ENCODE measurements around the gene CCDC6. TPM values are rescaled to one million over a fixed set of nuclear protein-coding genes. Genes with fewer than 3 reads are reported as not detected.

Gene CCDC6
- total RNA-seq, 1 donor from 2014 or later: 50.6 TPM

- H3K27ac ChIP-seq: peak overlapping the region; percentile 92
Measured at GRCh38 chr10:59905066-59905730, 1.2 kb downstream of the CCDC6 start.

DNA sequence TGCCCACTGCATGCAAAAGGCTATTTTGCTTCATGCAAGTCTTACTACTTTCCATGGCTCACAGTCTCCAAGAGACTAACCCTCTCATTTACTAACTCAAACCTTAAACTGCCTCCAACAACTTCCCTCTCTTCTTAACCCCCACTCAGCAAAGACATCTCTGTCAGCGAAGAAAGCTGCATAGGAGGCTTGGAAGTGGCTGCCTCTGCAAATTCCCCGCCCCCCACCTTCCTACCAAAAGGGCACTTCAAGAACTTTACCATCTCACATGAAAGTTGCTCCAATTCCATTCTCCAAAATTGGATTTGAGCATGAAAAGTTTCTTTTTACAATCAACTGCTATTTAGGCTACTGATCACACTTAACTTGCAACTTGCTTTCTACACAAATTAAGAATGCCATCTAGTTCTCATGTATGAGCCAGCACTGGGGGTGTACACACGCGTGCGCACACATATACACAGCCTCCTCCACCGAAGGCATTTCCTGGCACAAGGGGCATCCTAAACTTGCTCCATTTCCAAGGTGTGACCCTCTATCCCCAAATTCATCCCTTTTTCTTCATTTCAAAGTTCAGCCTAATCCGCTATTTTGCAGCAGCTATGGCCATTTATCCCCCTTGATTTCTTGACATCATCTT lies 1.8 kb downstream of the CCDC6 start:
- Histone ChIP-seq H3K4me1 (peaks cover 50% of the 10 kb centered on the region), H3K36me3 (no peaks in the 10 kb centered on the region), H3K27me3 (ENCODE audit: low read depth) (no peaks in the 10 kb centered on the region), H3K27ac (peak overlapping the region; percentile 92), H3K9me3 (no peaks in the 10 kb centered on the region), H3K4me3 (peak overlapping the region; percentile 97)
- ATAC-seq: no peak
- DNase-seq: no peak
- intact Hi-C loops (cut with DNase I): no loop called here
- TF ChIP-seq, protein P1, sequence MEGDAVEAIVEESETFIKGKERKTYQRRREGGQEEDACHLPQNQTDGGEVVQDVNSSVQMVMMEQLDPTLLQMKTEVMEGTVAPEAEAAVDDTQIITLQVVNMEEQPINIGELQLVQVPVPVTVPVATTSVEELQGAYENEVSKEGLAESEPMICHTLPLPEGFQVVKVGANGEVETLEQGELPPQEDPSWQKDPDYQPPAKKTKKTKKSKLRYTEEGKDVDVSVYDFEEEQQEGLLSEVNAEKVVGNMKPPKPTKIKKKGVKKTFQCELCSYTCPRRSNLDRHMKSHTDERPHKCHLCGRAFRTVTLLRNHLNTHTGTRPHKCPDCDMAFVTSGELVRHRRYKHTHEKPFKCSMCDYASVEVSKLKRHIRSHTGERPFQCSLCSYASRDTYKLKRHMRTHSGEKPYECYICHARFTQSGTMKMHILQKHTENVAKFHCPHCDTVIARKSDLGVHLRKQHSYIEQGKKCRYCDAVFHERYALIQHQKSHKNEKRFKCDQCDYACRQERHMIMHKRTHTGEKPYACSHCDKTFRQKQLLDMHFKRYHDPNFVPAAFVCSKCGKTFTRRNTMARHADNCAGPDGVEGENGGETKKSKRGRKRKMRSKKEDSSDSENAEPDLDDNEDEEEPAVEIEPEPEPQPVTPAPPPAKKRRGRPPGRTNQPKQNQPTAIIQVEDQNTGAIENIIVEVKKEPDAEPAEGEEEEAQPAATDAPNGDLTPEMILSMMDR (IDR thresholded peaks at IDR 0.05): no peak

More at GRCh38 chr10:59905066-59905730, 1.2 kb downstream of the CCDC6 start:
- peaks cover 43% of the 10 kb centered on the region for H3K4me1 ChIP-seq
- DNase-seq (peak; percentile 56), ATAC-seq (peak; percentile 32 to 35)
- no peaks in the 10 kb centered on the region for H3K9me3 ChIP-seq
- intact Hi-C loops (cut with DNase I): no loop called here
- H3K4me3 ChIP-seq: peak overlapping the region; percentile 97
- TF ChIP-seq, protein P1 (IDR thresholded peaks at IDR 0.05): no peak
- no peaks in the 10 kb centered on the region for H3K36me3 ChIP-seq
- H3K27me3 ChIP-seq (ENCODE audit: low read depth): no peaks in the 10 kb centered on the region

DNA sequence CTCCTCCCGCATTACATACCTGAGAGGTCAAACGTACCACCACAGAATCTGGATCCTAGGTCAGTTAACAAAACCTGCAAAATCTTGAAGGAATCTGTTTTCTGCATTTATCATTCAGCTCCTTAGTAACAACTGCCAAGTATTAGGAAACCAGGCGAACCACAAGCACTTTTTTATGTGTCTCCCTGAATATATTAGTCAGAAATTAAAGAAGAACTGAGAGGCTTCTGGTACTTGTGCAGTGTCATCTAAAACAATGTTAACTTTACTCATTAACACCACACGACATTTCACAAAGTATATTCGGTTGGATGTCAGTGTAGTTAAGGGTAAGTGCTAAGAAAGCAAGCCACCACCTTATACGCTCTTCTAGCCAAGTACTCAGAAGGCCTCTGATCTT lies 2.5 kb downstream of the CCDC6 start:
- Histone ChIP-seq H3K4me1 (peaks cover 56% of the 10 kb centered on the region), H3K27me3 (ENCODE audit: low read depth) (no peaks in the 10 kb centered on the region), H3K4me3 (peak overlapping the region; percentile 97), H3K27ac (no peak overlapping the region), H3K9me3 (no peaks in the 10 kb centered on the region), H3K36me3 (no peaks in the 10 kb centered on the region)
- ATAC-seq: no peak
- TF ChIP-seq, protein P1 (IDR thresholded peaks at IDR 0.05): no peak
- DNase-seq: no peak
- intact Hi-C loops (cut with DNase I): no loop called here

GRCh38 chr10:59902016-59902415 lies 4.3 kb downstream of the CCDC6 start:
- TF ChIP-seq, protein P1 (IDR thresholded peaks at IDR 0.05): no peak
- H3K4me1 ChIP-seq: peaks cover 57% of the 10 kb centered on the region
- H3K27ac ChIP-seq: no peak overlapping the region
- intact Hi-C loops (cut with DNase I): no loop called here
- no peaks in the 10 kb centered on the region for H3K27me3 ChIP-seq (ENCODE audit: low read depth)
- no peak for ATAC-seq
- H3K36me3 ChIP-seq: no peaks in the 10 kb centered on the region
- no peak overlapping the region for H3K4me3 ChIP-seq
- no peak for DNase-seq
- no peaks in the 10 kb centered on the region for H3K9me3 ChIP-seq

GRCh38 chr10:59901470-59901869 lies 4.9 kb downstream of the CCDC6 start:
- H3K9me3 ChIP-seq: no peaks in the 10 kb centered on the region
- H3K36me3 ChIP-seq: no peaks in the 10 kb centered on the region
- H3K27ac ChIP-seq: no peak overlapping the region
- DNase-seq (no peak), ATAC-seq (no peak)
- H3K4me1 ChIP-seq: peaks cover 56% of the 10 kb centered on the region
- H3K4me3 ChIP-seq: no peak overlapping the region
- TF ChIP-seq, protein P1 (IDR thresholded peaks at IDR 0.05): no peak
- H3K27me3 ChIP-seq (ENCODE audit: low read depth): no peaks in the 10 kb centered on the region
- intact Hi-C loops (cut with DNase I): no loop called here
